Right lobe of liver (tissue), 4 donors: ENCODE results near the gene JAZF1.
"Not testable (repeated sequence)": the region's sequence is repeated elsewhere in the genome, so short reads cannot be mapped to it uniquely, and the experiment has no call there.

Source experiments
- POLR2A ChIP-seq: fragments of 450-650 bp; IDR thresholded peaks from one replicate; pipeline ENCODE4 v1.6.1; 2017; ENCODE audit warnings: antibody characterized with exemption, mild to moderate bottlenecking
- TF ChIP-seq, protein P1 (sequence below), 4 donors: fragments of 200-600 bp in 3 of 4; fragments of 450-650 bp in 1 of 4; IDR thresholded peaks; one replicate each; pipeline versions ENCODE4 v1.5.1 to v1.8.0; 2016 to 2022; ENCODE audit warnings: antibody characterized with exemption in 4 of 4, mild to moderate bottlenecking in 2 of 4
- donor health status: DM: no; HTN: no; CAD: no.
- donor health status: DM: no; HTN: no; CAD: no.
- donor health status: DM: no; HTN: yes; CAD: no.

DNA sequence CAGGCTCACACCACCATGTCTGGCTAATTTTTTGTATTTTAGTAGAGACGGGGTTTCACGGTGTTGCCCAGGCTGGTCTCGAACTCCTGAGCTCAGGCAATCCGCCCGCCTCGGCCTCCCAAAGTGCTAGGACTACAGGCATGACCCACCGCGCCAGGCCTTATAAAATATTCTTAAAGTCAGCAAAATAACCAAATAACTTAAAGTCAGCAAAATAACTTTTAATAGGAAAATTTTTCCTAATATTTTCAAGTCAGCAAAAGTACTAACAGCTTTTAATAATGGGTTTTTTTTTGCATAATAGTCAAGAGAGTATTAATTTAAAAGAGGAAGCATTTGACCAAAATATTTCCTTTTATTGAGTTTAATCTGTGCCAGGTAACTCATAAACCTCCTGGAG is 258.2 kb downstream of the JAZF1 start:
- TF ChIP-seq, protein P1, sequence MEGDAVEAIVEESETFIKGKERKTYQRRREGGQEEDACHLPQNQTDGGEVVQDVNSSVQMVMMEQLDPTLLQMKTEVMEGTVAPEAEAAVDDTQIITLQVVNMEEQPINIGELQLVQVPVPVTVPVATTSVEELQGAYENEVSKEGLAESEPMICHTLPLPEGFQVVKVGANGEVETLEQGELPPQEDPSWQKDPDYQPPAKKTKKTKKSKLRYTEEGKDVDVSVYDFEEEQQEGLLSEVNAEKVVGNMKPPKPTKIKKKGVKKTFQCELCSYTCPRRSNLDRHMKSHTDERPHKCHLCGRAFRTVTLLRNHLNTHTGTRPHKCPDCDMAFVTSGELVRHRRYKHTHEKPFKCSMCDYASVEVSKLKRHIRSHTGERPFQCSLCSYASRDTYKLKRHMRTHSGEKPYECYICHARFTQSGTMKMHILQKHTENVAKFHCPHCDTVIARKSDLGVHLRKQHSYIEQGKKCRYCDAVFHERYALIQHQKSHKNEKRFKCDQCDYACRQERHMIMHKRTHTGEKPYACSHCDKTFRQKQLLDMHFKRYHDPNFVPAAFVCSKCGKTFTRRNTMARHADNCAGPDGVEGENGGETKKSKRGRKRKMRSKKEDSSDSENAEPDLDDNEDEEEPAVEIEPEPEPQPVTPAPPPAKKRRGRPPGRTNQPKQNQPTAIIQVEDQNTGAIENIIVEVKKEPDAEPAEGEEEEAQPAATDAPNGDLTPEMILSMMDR (IDR thresholded peaks at IDR 0.05) = not testable (repeated sequence)
- TF ChIP-seq POLR2A = not testable (repeated sequence)
